Measurements from ENCODE around the gene CLIC1.

The CLIC1 gene

DNA sequence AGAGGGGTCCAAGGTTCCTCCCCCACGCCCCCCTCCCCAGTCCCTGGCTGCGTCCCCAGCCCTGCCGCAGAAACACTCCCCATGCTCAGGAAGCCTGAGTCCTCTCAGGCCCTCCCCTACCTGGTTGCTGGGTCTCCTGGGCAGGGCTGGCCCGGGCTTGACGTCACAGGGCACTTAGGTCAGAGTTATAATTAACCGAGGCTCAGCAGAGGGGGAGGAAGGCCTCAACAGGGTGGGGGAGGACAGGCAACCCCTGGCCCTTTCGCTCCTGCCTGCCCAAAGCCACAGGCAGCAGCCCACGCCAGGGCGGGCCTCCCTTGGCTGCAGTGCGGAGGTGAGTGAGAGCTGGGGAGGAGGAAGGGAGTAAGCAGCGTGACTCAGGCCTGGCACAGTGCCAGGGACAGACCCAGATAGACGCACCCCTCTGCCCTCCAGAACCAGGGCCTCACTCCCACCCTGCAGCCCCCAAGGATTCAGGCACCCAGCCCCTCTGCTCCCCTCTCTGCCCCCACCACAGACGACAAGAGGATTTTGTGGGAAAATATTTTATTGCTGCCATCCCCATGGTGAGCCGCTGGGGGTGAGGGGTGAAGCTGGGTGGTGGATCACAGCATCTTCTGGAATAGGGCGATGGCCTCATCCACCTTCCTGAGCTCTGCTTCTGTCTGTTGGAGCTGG is 40.8 kb upstream of the CLIC1 start, which contains the start of gene VWA7 (continued):
- TF ChIP-seq HOXD13 (CRISPR knock-in tag; IDR thresholded peaks at IDR 0.05; ENCODE audit: borderline replicate concordance) (0 out of 2 replicates have a peak, but pooled peaks have one; percentile 20), ZFP41 (tag by site-specific recombination; IDR thresholded peaks at IDR 0.05; ENCODE audit: borderline replicate concordance) (no peak), ZNF138 (tag by site-specific recombination; IDR thresholded peaks at IDR 0.05; ENCODE audit: borderline replicate concordance) (no peak), ZNF473 (tag by site-specific recombination; IDR thresholded peaks at IDR 0.05) (peak; percentile 93), ZBTB8A (tag by site-specific recombination; IDR thresholded peaks at IDR 0.05) (peak; percentile 76), GLI2 (tag by site-specific recombination; IDR thresholded peaks at IDR 0.05; ENCODE audit: borderline replicate concordance, low read depth) (no peak), TSHZ1 (tag by site-specific recombination; IDR thresholded peaks at IDR 0.05; ENCODE audit: borderline replicate concordance) (peak; percentile 82; the same call in 1 of the 2 replicates), ZNF223 (tag by site-specific recombination; IDR thresholded peaks at IDR 0.05) (0 out of 2 replicates have a peak, but pooled peaks have one; percentile 13), REST (tag by site-specific recombination; IDR thresholded peaks at IDR 0.05) (no peak; the same call in 1 of the 2 replicates), ZBTB21 (tag by site-specific recombination; IDR thresholded peaks at IDR 0.05) (peak; percentile 96), ZNF501 (tag by site-specific recombination; IDR thresholded peaks at IDR 0.05) (peak; percentile 76), BCL11A (tag by site-specific recombination; IDR thresholded peaks at IDR 0.05; ENCODE audit: low read depth) (peak; percentile 82), ZNF791 (tag by site-specific recombination; IDR thresholded peaks at IDR 0.05) (no peak), ZNF544 (tag by site-specific recombination; IDR thresholded peaks at IDR 0.05) (peak; percentile 98), ZNF366 (tag by site-specific recombination; conservative IDR thresholded peaks at IDR 0.05) (peak; percentile 96), ZNF624 (tag by site-specific recombination; IDR thresholded peaks at IDR 0.05) (peak; percentile 91), WT1 (tag by site-specific recombination; IDR thresholded peaks at IDR 0.05) (peak; percentile 100), AEBP2 (tag by site-specific recombination; IDR thresholded peaks at IDR 0.05; ENCODE audit: borderline replicate concordance) (no peak), ZNF266 (tag by site-specific recombination; IDR thresholded peaks at IDR 0.05; ENCODE audit: low read depth) (no peak)
- TF ChIP-seq, protein P1, sequence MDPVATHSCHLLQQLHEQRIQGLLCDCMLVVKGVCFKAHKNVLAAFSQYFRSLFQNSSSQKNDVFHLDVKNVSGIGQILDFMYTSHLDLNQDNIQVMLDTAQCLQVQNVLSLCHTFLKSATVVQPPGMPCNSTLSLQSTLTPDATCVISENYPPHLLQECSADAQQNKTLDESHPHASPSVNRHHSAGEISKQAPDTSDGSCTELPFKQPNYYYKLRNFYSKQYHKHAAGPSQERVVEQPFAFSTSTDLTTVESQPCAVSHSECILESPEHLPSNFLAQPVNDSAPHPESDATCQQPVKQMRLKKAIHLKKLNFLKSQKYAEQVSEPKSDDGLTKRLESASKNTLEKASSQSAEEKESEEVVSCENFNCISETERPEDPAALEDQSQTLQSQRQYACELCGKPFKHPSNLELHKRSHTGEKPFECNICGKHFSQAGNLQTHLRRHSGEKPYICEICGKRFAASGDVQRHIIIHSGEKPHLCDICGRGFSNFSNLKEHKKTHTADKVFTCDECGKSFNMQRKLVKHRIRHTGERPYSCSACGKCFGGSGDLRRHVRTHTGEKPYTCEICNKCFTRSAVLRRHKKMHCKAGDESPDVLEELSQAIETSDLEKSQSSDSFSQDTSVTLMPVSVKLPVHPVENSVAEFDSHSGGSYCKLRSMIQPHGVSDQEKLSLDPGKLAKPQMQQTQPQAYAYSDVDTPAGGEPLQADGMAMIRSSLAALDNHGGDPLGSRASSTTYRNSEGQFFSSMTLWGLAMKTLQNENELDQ (tag by site-specific recombination; IDR thresholded peaks at IDR 0.05; ENCODE audit: low read depth): no peak
- TF ChIP-seq, protein P2, sequence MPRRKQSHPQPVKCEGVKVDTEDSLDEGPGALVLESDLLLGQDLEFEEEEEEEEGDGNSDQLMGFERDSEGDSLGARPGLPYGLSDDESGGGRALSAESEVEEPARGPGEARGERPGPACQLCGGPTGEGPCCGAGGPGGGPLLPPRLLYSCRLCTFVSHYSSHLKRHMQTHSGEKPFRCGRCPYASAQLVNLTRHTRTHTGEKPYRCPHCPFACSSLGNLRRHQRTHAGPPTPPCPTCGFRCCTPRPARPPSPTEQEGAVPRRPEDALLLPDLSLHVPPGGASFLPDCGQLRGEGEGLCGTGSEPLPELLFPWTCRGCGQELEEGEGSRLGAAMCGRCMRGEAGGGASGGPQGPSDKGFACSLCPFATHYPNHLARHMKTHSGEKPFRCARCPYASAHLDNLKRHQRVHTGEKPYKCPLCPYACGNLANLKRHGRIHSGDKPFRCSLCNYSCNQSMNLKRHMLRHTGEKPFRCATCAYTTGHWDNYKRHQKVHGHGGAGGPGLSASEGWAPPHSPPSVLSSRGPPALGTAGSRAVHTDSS (tag by site-specific recombination; IDR thresholded peaks at IDR 0.05): peak; percentile 76
- TF ChIP-seq, protein P3, sequence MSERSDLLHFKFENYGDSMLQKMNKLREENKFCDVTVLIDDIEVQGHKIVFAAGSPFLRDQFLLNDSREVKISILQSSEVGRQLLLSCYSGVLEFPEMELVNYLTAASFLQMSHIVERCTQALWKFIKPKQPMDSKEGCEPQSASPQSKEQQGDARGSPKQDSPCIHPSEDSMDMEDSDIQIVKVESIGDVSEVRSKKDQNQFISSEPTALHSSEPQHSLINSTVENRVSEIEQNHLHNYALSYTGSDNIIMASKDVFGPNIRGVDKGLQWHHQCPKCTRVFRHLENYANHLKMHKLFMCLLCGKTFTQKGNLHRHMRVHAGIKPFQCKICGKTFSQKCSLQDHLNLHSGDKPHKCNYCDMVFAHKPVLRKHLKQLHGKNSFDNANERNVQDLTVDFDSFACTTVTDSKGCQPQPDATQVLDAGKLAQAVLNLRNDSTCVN (tag by site-specific recombination; optimal IDR thresholded peaks at IDR 0.05): peak; percentile 37
- TF ChIP-seq, protein P4, sequence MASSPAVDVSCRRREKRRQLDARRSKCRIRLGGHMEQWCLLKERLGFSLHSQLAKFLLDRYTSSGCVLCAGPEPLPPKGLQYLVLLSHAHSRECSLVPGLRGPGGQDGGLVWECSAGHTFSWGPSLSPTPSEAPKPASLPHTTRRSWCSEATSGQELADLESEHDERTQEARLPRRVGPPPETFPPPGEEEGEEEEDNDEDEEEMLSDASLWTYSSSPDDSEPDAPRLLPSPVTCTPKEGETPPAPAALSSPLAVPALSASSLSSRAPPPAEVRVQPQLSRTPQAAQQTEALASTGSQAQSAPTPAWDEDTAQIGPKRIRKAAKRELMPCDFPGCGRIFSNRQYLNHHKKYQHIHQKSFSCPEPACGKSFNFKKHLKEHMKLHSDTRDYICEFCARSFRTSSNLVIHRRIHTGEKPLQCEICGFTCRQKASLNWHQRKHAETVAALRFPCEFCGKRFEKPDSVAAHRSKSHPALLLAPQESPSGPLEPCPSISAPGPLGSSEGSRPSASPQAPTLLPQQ (tag by site-specific recombination; IDR thresholded peaks at IDR 0.05): peak; percentile 68; the same call in 1 of the 2 replicates

Data from HEK293 (cell line).